GM12872 (cell line): ENCODE measurements around the gene ZNF830.

Source experiments
- CTCF ChIP-seq: IDR thresholded peaks from 3 replicates; pipeline ENCODE4 v1.5.1; 2011; ENCODE audit warnings: low read depth, mild to moderate bottlenecking, low read length, moderate library complexity; ENCODE audit not compliant: insufficient read depth

Gene ZNF830

GRCh38 chr17:35003778-35004177, 42.4 kb downstream of the ZNF830 start:
- TF ChIP-seq CTCF: no peak

DNA sequence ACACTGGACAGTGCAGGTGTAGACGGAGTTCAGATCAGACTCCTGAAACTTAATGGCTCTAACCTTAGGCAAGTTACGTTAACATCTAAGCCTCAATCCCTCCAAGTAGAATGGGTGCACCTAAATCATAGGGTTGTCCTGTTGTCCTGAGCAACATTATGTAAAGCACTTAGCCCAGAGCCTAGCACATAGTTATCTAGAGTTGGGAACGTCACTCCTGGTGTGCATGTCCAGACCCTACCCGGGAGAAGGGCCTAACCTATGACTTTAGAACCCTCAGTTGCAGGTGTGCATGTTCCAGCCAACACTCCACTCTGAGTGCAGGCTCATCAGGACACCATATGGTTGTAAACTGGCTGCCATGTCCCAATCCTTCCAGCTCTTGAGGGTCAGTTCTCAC, 45.0 kb downstream of the ZNF830 start:
- no peak for TF ChIP-seq CTCF

DNA sequence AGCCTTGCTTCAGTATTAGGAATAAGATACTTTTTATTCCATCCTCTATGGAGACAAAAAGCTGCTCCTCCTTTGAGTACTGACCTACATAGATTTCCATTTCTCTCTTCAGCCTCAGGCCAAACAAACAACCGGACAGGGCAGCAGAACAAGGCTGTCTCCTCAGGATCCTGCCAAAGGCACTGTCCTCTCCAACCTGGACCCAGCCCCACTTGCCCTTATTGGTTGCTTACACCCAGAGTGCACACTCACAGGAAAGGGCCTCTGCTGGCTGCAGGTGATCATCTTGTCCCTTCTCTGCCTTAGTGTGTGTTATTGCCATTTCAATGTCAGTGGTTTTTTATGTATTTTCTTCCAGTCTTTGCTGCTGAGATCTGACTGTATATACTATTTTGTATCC, 45.6 kb downstream of the ZNF830 start:
- TF ChIP-seq CTCF: no peak

DNA sequence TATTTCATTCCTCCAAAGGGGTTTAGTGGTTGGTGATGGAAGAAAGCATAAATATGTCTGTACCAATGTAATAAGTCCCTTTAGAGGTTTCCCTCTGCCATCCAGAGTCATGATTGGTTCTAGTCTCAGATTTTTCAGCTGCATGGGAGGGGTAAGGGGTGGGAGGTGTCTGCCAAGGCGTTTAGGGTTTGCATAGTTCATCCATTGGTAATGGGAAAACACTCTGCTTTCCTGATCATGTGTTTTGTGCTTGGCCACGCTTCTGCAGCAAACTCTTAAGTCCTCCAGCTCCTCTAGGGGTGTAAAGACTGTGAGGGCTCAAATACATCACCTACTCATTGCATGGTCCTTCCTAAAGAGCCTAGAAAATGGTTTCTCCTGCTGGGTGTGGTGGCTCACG, 48.8 kb downstream of the ZNF830 start:
- no peak for TF ChIP-seq CTCF

DNA sequence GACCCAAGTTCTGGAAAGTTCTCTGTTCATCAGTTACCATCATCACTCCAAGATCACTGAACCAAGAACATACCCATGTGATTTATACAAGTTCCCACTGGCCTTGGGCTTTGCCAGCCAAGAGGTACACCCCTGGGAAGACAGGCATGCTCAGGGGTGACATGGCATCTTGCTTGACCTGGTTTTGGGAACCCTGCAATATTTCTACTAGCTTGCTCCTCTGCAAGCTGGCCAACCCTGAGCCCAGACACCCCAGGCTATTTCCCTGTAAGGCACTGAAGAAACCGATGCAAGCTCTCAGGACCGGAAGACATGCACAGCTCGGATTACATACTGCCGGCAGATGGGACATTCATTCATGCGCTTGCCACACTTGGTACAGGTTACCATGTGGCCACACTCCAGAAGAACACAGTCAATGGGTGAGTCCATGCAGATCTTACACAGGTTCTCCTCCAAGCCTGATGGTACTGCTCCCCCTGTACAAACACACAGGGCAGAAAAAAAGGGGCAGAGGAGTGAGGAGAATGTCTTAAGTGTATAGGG, 50.4 kb downstream of the ZNF830 start:
- TF ChIP-seq CTCF: no peak
